SK-N-SH (cell line): Measurements from ENCODE around the gene IL6R.

Experiments
- EZH2phosphoT487 ChIP-seq: fragments of 200-600 bp; sonication (generic); IDR thresholded peaks from 2 replicates; pipeline ENCODE4 v1.6.1; 2017; ENCODE audit warnings: low read depth, mixed run types, mild to moderate bottlenecking, antibody characterized with exemption, moderate library complexity, borderline replicate concordance
- MAX ChIP-seq: IDR thresholded peaks from 2 replicates; pipeline ENCODE4 v1.4.0; 2012; ENCODE audit warnings: low read depth
- PBX3 ChIP-seq: IDR thresholded peaks from 2 replicates; pipeline ENCODE4; 2012
- RCOR1 ChIP-seq: fragments of 150-350 bp; IDR thresholded peaks from 2 replicates; pipeline ENCODE4 v1.6.1; 2017; ENCODE audit warnings: antibody characterized with exemption, low read length
- RXRA ChIP-seq: IDR thresholded peaks from 2 replicates; pipeline ENCODE4 v1.4.0; 2012; ENCODE audit warnings: low read depth, mild to moderate bottlenecking, borderline replicate concordance
- SIN3A ChIP-seq: IDR thresholded peaks from 2 replicates; pipeline ENCODE4 v1.6.1; 2012; ENCODE audit warnings: low read depth, mild to moderate bottlenecking, low read length, moderate library complexity, borderline replicate concordance
- TAF1 ChIP-seq: IDR thresholded peaks from 2 replicates; pipeline ENCODE4 v1.6.1; 2012; ENCODE audit warnings: low read depth, mild to moderate bottlenecking, low read length, moderate library complexity, borderline replicate concordance
- TCF12 ChIP-seq: IDR thresholded peaks from 2 replicates; pipeline ENCODE4 v1.4.0; 2012
- USF1 ChIP-seq: IDR thresholded peaks from 2 replicates; pipeline ENCODE4 v1.4.0; 2012; ENCODE audit warnings: low read depth, borderline replicate concordance
- TF ChIP-seq, protein P1 (sequence below): fragments of 200-600 bp; sonication (generic); IDR thresholded peaks from 2 replicates; pipeline ENCODE4 v1.6.1; 2017; ENCODE audit warnings: antibody characterized with exemption, mild to moderate bottlenecking, moderate library complexity

DNA sequence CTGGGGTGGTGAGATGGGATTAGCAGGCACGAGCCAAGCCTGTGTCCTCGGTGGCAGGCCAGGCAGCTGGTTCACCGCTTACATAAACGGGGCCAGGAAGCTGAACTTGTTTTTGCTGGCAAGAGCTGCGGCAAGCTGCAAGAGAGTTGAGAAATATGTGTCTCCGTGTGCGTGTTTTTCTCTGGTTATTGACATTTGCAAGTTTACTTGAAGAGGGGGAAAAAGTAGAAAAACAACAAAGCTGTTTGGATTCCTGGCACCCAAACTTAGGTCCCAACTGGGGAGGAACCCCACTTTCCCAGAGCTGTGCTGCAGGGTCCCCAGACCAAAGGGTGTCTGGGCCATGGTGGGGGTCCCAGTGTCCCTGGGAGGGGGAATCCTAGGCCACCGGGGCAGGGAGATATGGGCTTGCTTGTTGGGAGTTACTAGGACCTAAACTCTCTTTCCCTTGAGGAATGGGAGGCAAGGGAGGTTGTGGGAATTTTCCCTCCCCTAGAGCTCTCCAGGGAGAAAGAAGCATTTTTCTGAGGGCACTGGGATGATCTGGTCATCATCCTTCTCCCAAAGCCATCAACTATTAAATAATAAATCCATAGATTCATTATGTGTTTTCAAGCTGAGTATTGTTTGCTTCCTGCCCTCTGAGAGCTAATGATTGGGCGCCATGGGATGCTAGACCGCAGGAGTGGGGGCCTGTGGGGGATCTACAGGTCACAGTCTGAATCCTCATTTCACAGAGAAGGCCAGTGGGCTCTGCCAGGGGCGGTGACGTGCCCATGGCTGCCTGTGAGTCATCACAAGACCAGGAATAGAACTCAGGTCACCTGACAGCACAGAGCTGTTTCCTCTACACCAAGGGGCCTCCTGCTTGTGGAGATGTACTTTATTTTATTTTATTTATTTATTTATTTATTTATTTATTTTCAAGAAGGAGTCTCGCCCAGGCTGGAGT is 14.8 kb downstream of the IL6R start:
- TF ChIP-seq TAF1 (no peak), RCOR1 (no peak), TCF12 (peak; percentile 65), RXRA (peak; percentile 69), USF1 (peak; percentile 81), MAX (peak; percentile 62; the same call in 1 of the 2 replicates), PBX3 (peak; percentile 30), SIN3A (no peak), EZH2phosphoT487 (no peak)
- TF ChIP-seq, protein P1, sequence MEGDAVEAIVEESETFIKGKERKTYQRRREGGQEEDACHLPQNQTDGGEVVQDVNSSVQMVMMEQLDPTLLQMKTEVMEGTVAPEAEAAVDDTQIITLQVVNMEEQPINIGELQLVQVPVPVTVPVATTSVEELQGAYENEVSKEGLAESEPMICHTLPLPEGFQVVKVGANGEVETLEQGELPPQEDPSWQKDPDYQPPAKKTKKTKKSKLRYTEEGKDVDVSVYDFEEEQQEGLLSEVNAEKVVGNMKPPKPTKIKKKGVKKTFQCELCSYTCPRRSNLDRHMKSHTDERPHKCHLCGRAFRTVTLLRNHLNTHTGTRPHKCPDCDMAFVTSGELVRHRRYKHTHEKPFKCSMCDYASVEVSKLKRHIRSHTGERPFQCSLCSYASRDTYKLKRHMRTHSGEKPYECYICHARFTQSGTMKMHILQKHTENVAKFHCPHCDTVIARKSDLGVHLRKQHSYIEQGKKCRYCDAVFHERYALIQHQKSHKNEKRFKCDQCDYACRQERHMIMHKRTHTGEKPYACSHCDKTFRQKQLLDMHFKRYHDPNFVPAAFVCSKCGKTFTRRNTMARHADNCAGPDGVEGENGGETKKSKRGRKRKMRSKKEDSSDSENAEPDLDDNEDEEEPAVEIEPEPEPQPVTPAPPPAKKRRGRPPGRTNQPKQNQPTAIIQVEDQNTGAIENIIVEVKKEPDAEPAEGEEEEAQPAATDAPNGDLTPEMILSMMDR: no peak
